Stimulated activated CD4-positive, alpha-beta T cell treated with anti-CD3 and anti-CD28 coated beads, Interleukin-15, amount 100 ng/mL, for 1 hour (primary cell): ENCODE results near the gene PCDHA4.
"Not testable (repeated sequence)": the region's sequence is repeated elsewhere in the genome, so short reads cannot be mapped to it uniquely, and the experiment has no call there.

ENCODE experiments used
- DNase-seq, 2 donors: peaks; one replicate each; pipeline ENCODE4 v3.0.0-alpha.2; 2020; ENCODE audit warnings: low read depth in 1 of 2, low spot score in 1 of 2

Gene PCDHA4

DNA sequence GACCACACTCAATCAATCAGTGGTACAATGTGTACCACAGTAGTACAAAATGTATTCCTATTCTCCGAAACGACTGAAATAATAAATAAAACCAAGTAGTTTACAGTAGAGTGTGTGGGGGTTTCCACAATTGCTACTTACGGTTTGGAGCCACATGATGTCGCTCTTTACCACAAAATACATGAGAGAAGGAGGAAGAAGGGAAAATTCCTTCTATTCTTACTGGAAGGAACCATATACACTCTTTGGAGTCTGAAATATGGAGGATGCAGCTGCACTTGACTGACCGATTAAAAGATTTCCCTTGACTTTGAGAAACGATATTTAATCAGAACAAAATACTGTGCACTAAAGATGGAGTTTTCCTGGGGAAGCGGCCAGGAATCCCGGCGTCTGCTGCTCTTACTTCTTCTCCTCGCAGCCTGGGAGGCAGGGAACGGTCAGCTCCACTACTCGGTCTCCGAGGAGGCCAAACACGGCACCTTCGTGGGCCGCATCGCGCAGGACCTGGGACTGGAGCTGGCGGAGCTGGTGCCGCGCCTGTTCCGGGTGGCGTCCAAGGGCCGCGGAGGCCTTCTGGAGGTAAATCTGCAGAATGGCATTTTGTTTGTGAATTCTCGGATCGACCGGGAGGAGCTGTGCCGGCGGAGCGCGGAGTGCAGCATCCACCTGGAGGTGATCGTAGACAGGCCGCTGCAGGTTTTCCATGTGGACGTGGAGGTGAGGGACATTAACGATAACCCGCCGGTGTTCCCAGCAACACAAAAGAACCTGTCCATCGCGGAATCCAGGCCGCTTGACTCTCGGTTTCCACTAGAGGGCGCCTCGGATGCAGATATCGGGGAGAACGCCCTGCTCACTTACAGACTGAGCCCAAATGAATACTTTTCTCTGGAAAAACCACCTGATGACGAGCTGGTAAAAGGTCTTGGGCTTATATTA, at the start of gene PCDHA4:
Gene PCDHA4 (plus strand): TSS at position 235 of the 942 bp plus-strand sequence.
- DNase-seq: no peak

DNA sequence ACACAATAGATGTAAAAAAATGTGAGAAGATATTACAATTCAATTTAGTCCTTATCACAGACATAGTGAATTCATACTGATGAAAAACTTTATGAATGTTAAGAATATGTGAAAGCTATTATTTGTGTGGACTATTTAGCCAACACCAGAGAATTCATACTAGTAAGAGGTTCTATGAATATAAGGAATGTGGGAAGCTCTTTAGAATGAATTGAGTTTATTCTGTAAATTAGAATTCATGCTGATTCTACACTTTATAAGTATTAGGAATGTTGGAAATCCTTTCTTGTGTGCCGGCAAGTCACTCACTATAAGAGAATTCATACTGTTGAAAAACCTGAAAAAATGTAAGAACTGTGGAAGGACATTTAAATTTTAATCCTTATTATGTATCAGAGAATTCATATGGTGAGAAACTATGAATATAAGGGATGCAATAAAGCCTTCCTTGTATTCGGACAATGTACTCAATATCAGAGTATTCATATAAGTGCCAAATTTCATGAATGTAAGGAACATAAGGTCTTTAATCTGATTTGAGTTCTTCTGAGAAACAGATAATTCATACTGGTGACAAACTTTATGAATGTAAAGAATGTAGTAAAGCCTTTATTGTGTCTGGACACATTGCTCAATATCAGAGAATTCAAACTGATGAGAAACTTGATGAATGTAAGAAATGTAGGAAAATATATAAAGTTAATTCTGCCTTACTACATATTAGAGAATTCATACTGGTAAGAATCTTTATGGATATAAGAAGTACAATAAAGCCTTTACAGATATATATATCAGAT, 42.5 kb upstream of the PCDHA4 start:
- no peak for DNase-seq

DNA sequence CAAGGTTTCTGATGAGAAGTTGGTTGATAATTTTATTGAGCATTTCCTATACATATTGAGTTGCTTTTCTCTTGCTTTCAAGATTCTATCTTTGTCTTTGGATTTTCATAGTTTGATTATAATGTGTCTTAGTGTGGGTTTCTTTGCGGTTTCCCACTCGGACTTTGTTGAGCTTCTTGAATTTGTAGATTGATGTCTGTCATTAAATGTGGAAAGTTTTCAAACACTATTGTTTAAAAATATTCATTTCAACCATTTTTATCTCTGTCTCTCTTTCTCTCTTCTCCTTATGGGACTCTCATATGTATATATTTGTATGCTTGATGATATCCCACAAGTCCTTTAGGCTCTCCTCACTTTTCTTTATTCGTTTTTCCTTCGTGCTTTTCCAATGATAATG, 39.4 kb upstream of the PCDHA4 start:
- no peak for DNase-seq

DNA sequence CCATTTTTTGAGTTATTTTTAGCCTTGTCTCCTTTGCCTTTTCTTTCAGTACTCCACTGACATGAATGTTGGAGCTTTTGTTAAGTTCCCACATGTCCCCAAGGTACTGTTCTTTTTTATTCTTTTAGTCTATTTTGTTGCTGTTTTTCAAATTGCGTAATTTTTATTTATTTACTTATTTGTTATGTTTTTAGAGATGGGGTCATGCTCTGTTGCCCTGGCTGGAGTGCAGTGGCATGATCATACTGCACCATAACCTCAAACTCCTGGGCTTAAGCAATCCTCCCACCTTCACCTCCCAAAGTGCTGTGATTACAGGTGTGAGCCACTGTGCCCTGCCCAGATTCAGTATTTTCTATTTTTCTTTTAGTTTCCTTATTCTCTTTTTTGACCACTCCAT, 26.4 kb upstream of the PCDHA4 start:
- DNase-seq: no peak

DNA sequence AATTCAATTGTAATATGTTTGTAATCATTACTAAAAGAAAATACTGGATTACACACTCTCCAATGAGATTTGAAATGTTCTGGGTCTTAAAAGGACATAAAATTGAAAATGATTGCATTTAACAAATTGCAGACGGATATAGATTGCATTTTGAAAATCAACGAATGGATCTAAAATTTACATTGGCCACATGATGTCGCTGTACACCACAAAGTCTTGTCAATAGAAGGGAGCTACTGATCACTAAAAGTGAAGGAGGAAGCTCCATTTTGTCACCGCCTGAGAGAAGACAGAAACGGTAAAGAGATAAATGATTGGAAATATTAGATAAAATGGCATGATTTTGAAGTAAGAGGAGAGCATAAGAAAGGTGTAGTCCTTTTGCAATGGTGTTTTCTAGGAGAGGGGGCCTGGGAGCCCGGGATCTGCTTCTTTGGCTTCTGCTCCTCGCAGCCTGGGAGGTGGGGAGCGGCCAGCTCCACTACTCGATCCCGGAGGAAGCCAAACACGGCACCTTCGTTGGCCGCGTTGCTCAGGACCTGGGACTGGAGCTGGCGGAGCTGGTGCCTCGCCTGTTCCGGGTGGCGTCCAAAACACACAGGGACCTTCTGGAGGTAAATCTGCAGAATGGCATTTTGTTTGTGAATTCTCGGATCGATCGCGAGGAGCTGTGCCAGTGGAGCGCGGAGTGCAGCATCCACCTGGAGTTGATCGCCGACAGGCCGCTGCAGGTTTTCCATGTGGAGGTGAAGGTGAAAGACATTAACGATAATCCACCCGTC, 20.8 kb upstream of the PCDHA4 start, which contains the start of gene PCDHA1:
Gene PCDHA1 (plus strand): TSS at position 236 of the 782 bp plus-strand sequence.
- no peak for DNase-seq

DNA sequence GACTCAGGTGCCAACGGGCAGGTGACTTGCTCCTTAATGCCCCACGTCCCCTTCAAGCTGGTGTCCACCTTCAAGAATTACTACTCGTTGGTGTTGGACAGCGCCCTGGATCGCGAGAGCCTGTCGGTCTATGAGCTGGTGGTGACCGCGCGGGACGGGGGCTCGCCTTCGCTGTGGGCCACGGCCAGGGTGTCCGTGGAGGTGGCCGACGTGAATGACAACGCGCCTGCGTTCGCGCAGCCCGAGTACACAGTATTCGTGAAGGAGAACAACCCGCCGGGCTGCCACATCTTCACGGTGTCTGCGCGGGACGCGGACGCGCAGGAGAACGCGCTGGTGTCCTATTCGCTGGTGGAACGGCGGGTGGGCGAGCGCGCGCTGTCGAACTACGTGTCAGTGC, 19.4 kb upstream of the PCDHA4 start:
- DNase-seq: not testable (repeated sequence)

DNA sequence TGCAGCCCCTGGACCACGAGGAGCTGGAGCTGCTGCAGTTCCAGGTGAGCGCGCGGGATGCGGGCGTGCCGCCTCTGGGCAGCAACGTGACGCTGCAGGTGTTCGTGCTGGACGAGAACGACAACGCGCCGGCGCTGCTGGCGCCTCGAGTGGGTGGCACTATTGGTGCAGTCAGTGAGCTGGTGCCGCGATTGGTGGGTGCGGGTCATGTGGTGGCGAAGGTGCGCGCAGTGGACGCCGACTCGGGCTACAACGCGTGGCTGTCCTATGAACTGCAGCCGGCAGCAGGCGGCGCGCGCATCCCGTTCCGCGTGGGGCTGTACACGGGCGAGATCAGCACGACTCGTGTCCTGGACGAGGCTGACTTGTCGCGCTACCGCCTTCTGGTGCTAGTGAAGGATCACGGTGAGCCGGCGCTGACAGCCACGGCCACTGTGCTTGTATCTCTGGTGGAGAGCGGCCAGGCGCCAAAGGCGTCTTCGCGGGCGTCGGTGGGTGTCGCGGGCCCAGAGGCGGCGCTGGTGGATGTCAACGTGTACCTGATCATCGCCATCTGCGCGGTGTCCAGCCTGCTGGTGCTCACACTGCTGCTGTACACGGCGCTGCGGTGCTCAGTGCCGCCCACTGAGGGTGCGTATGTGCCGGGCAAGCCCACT, 18.9 kb upstream of the PCDHA4 start:
- DNase-seq: not testable (repeated sequence)

DNA sequence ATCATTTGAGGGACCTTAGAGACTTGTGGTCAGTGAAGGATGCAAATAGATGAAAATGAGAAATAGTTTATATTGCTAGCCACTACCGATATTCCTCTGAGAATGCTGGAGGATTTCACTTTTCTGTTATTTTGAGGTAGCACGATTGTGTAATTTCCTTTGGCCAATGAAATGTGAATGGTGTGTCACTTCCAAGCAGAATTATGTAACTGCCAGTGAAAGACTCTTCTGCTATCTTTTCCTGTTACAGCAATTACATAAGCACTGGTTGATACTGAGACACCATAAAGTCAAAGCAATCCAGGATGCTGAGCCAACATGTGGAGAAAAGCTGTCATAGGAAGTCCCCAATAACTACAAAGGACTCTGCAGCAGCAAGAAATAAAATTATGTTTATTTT, 15.8 kb upstream of the PCDHA4 start:
- no peak for DNase-seq

DNA sequence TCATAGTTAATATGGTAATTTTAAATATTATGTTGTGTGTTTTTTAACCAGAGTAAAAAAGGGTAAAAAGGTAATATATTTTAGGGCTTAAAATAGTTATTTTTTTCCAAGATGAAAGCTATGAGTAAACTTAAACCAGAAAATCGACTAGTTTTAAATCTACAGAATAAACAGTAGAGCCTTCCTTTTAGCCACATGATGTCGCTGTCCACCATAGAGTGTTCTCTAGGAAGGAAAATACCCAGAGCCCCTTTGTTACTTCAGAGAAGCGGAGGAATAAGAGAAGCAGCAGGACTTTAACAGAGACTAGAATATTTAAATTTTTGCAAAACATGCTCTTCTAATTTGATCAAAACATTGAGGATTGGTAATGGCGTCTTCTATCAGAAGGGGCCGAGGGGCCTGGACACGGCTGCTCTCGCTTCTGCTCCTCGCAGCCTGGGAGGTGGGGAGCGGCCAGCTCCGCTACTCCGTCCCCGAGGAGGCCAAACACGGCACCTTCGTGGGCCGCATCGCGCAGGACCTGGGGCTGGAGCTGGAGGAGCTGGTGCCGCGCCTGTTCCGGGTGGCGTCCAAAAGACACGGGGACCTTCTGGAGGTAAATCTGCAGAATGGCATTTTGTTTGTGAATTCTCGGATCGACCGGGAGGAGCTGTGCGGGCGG, 12.1 kb upstream of the PCDHA4 start, which contains the start of gene PCDHA2:
Gene PCDHA2 (plus strand): TSS at position 258 of the 664 bp plus-strand sequence.
- no peak for DNase-seq

DNA sequence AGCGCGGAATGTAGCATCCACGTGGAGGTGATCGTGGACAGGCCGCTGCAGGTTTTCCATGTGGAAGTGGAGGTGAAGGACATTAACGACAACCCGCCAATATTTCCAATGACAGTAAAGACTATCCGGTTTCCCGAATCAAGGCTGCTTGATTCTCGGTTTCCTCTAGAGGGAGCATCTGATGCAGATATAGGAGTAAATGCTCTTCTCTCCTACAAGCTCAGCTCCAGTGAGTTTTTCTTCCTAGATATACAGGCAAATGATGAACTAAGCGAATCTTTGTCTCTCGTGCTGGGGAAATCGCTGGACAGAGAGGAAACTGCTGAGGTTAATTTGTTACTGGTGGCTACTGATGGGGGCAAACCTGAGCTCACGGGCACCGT, 11.6 kb upstream of the PCDHA4 start:
- no peak for DNase-seq

DNA sequence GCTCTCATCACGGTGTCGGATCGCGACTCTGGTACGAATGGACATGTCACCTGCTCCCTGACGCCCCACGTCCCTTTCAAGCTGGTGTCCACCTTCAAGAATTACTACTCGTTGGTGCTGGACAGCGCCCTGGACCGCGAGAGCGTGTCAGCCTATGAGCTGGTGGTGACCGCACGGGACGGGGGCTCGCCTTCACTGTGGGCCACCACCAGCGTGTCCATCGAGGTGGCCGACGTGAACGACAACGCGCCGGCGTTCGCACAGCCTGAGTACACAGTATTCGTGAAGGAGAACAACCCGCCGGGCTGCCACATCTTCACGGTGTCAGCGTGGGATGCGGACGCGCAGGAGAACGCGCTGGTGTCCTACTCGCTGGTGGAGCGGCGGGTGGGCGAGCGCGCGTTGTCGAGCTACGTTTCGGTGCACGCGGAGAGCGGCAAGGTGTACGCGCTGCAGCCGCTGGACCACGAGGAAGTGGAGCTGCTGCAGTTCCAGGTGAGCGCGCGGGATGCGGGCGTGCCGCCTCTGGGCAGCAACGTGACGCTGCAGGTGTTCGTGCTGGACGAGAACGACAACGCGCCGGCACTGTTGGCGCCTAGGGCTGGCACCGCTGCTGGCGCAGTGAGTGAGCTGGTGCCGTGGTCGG, 10.7 kb upstream of the PCDHA4 start:
- DNase-seq: not testable (repeated sequence)

DNA sequence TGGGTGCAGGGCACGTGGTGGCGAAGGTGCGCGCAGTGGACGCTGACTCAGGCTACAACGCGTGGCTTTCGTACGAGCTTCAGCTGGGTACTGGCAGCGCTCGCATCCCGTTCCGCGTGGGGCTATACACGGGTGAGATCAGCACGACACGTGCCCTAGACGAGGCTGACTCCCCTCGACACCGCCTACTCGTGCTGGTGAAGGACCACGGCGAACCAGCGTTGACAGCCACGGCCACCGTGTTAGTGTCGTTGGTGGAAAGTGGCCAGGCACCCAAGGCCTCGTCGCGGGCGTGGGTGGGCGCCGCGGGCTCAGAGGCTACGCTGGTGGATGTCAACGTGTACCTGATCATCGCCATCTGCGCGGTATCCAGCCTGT, 10.2 kb upstream of the PCDHA4 start:
- DNase-seq: no peak

DNA sequence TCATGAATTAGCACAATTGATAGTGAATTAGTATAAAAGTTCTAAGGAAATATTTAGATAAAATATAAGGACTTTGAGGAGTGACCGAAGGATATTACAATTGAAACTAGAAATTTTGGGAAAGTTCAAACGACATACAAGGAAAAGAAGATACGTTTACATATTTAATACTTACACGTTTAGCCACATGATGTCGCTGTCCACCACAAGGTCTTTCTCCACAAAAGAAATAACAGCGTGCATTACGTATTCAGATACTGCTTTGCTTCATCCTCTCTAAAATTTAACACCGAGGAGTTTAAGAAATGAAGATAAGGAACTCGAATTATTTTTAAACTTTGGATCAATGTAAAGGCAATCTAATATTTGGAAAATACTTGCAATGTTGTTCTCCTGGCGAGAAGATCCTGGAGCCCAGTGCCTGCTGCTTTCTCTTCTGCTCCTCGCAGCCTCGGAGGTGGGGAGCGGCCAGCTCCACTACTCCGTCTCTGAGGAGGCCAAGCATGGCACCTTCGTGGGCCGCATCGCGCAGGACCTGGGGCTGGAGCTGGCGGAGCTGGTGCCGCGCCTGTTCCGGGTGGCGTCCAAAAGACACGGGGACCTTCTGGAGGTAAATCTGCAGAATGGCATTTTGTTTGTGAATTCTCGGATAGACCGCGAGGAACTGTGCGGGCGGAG, 5.9 kb upstream of the PCDHA4 start, which contains the start of gene PCDHA3:
Gene PCDHA3 (plus strand): TSS at position 242 of the 678 bp plus-strand sequence.
- DNase-seq: no peak

DNA sequence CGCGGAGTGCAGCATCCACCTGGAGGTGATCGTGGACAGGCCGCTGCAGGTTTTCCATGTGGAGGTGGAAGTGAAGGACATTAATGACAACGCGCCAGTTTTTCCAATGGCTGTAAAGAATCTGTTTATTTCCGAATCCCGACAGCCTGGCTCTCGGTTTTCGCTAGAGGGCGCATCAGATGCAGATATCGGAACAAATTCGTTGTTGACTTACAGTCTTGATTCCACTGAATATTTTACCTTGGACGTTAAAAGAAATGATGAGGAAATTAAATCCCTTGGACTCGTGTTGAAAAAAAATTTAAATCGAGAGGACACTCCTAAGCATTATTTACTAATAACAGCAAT, 5.4 kb upstream of the PCDHA4 start:
- DNase-seq: no peak

DNA sequence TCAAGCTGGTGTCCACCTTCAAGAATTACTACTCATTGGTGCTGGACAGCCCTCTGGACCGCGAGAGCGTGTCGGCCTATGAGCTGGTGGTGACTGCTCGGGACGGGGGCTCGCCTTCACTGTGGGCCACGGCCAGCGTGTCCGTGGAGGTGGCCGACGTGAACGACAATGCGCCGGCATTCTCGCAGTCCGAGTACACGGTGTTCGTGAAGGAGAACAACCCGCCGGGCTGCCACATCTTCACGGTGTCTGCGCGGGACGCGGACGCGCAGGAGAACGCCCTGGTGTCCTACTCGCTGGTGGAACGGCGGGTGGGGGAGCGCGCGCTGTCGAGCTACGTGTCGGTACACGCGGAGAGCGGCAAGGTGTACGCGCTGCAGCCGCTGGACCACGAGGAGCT, 4.5 kb upstream of the PCDHA4 start:
- DNase-seq: not testable (repeated sequence)

DNA sequence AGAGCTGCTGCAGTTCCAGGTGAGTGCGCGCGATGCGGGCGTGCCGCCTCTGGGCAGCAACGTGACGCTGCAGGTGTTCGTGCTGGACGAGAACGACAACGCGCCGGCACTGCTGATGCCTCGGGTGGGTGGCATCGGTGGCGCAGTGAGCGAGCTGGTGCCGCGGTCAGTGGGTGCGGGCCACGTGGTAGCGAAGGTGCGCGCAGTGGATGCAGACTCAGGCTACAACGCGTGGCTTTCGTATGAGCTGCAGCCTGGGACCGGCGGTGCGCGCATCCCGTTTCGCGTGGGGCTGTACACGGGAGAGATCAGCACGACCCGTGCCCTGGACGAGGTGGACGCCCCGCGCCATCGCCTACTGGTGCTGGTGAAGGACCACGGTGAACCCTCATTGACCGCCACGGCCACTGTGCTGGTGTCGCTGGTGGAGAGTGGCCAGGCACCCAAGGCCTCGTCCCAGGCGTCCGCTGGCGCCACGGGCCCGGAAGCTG, 4.0 kb upstream of the PCDHA4 start:
- no peak for DNase-seq

DNA sequence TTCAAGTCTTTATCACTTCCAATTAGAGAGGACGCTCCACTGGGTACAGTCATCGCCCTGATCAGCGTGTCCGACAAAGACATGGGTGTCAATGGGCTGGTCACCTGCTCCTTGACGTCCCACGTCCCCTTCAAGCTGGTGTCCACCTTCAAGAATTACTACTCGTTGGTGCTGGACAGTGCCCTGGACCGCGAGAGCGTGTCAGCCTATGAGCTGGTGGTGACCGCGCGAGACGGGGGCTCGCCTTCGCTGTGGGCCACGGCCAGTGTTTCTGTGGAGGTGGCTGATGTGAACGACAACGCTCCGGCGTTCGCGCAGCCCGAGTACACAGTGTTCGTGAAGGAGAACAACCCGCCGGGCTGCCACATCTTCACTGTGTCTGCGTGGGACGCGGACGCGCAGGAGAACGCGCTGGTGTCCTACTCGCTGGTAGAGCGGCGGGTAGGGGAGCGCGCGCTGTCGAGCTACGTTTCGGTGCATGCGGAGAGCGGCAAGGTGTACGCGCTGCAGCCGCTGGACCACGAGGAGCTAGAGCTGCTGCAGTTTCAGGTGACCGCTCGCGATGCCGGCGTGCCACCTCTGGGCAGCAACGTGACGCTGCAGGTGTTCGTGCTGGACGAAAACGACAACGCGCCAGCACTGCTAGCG, 1.5 kb downstream of the PCDHA4 start:
- not testable (repeated sequence) for DNase-seq

DNA sequence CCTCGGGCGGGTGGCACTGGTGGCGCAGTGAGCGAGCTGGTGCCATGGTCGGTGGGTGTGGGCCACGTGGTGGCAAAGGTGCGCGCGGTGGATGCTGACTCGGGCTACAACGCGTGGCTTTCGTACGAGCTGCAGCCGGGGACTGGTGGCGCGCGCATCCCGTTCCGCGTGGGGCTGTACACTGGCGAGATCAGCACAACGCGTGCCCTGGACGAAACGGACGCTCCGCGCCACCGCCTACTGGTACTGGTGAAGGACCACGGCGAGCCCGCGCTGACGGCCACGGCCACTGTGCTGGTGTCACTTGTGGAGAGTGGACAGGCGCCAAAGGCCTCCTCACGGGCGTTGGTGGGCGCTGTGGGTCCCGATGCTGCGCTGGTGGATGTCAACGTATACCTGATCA, 2.0 kb downstream of the PCDHA4 start:
- no peak for DNase-seq
